Measurements from ENCODE around the gene NSFL1C.
A peak's percentile ranks its signal among the peaks of the same experiment; 100 is the strongest.
"Not testable (repeated sequence)": the region's sequence is repeated elsewhere in the genome, so short reads cannot be mapped to it uniquely, and the experiment has no call there.

The NSFL1C gene

GRCh38 chr20:1466211-1467081 is at the start of gene NSFL1C:
Gene NSFL1C, minus strand, starts transcription at chr20:1466849. Its CDS starts 25 bp downstream, at chr20:1466824.
- peak; percentile 90 for DNase-seq

- no peak for DNase-seq
Measured at GRCh38 chr20:1513801-1514200, 47.2 kb upstream of the NSFL1C start.

- peak; percentile 7 for DNase-seq
Measured at GRCh38 chr20:1509237-1509636, 42.6 kb upstream of the NSFL1C start.

- no peak for DNase-seq
Measured at GRCh38 chr20:1508574-1508973, 41.9 kb upstream of the NSFL1C start.

GRCh38 chr20:1507276-1507675 is 40.6 kb upstream of the NSFL1C start:
- no peak for DNase-seq

GRCh38 chr20:1505871-1506270 is 39.2 kb upstream of the NSFL1C start:
- no peak for DNase-seq

- DNase-seq, result no peak
Measured at GRCh38 chr20:1505361-1505760, 38.7 kb upstream of the NSFL1C start.

GRCh38 chr20:1503564-1504227 is 37.0 kb upstream of the NSFL1C start:
- peak; percentile 59 for DNase-seq

- DNase-seq, result no peak
Measured at GRCh38 chr20:1500496-1500895, 33.8 kb upstream of the NSFL1C start.

GRCh38 chr20:1499528-1500420 is 33.1 kb upstream of the NSFL1C start:
- DNase-seq, result no peak

GRCh38 chr20:1497371-1497770 is 30.7 kb upstream of the NSFL1C start:
- not testable (repeated sequence) for DNase-seq

GRCh38 chr20:1496930-1497329 is 30.3 kb upstream of the NSFL1C start:
- no peak for DNase-seq

GRCh38 chr20:1494436-1494835 is 27.8 kb upstream of the NSFL1C start:
- no peak for DNase-seq

GRCh38 chr20:1493536-1493935 is 26.9 kb upstream of the NSFL1C start:
- no peak for DNase-seq

- DNase-seq, result no peak
Measured at GRCh38 chr20:1491860-1492642, 25.4 kb upstream of the NSFL1C start.

GRCh38 chr20:1491281-1491840 is 24.7 kb upstream of the NSFL1C start, which contains the start of gene SIRPB2:
Gene SIRPB2, minus strand, starts transcription at chr20:1491420. Its CDS starts 61 bp downstream, at chr20:1491359.
- DNase-seq, result peak; percentile 29

- DNase-seq, result no peak
Measured at GRCh38 chr20:1490643-1491195, 24.1 kb upstream of the NSFL1C start.

GRCh38 chr20:1489764-1490436 is 23.3 kb upstream of the NSFL1C start:
- DNase-seq, result no peak

GRCh38 chr20:1489325-1489724 is 22.7 kb upstream of the NSFL1C start:
- DNase-seq, result no peak

GRCh38 chr20:1486566-1486965 is 19.9 kb upstream of the NSFL1C start:
- DNase-seq, result no peak
